Thoracic aorta (tissue), 2 donors: ENCODE results near the gene CFAP99. TPM values are rescaled to one million over a fixed set of nuclear protein-coding genes. Genes with fewer than 3 reads are reported as not detected.
"Not testable (repeated sequence)": the region's sequence is repeated elsewhere in the genome, so short reads cannot be mapped to it uniquely, and the experiment has no call there.

Source experiments
- ATAC-seq: fragments of 150-250 bp; one replicate; pipeline ENCODE4 v1.8.0; 2017; ENCODE audit warnings: low read depth; ENCODE audit not compliant: insufficient number of reproducible peaks, low FRiP score
- DNase-seq: peaks from one replicate; pipeline ENCODE4 v3.0.0-alpha.2; 2020; ENCODE audit warnings: low spot score
- H3K27ac ChIP-seq, 2 donors: fragments of 200-600 bp; sonication (generic); 1 replicate in 1 of 2; 2 replicates in 1 of 2; pipeline ENCODE4 v1.5.1; 2016; ENCODE audit warnings: mild to moderate bottlenecking in 2 of 2, moderate library complexity in 2 of 2
- H3K27me3 ChIP-seq: fragments of 200-600 bp; sonication (generic); replicated peaks from 2 replicates; pipeline ENCODE4 v1.6.0; 2016; ENCODE audit warnings: mild to moderate bottlenecking; ENCODE audit not compliant: insufficient read depth
- H3K36me3 ChIP-seq: fragments of 200-600 bp; sonication (generic); one replicate; pipeline ENCODE4 v1.5.1; 2016
- H3K4me1 ChIP-seq, 2 donors: fragments of 200-600 bp; sonication (generic); 1 replicate in 1 of 2; 2 replicates in 1 of 2; pipeline versions ENCODE4 v1.5.1 to v1.6.0; 2016; ENCODE audit warnings: low read depth in 2 of 2, mild to moderate bottlenecking in 1 of 2; ENCODE audit not compliant: control insufficient read depth in 1 of 2
- H3K4me3 ChIP-seq: fragments of 200-600 bp; sonication (generic); 2 replicates; pipeline ENCODE4 v1.5.1; 2016; ENCODE audit warnings: mild to moderate bottlenecking
- H3K9me3 ChIP-seq: fragments of 200-600 bp; sonication (generic); 2 replicates; pipeline ENCODE4 v1.5.1; 2016
- total RNA-seq, 2 donors: library from RNA; depleted of rRNA; stranded (reverse); fragments of >200 nt; gene quantifications; one replicate each; pipeline versions ENCODE4 v1.1.0 to v1.2.3, GENCODE V29; 2016
- TF ChIP-seq, protein P1 (sequence below): fragments of 200-600 bp; sonication (generic); IDR thresholded peaks from one replicate; pipeline ENCODE4 v1.5.1; 2019; ENCODE audit warnings: antibody characterized with exemption

Gene CFAP99
- total RNA-seq, 2 donors from 2014 or later, result not detected

DNA sequence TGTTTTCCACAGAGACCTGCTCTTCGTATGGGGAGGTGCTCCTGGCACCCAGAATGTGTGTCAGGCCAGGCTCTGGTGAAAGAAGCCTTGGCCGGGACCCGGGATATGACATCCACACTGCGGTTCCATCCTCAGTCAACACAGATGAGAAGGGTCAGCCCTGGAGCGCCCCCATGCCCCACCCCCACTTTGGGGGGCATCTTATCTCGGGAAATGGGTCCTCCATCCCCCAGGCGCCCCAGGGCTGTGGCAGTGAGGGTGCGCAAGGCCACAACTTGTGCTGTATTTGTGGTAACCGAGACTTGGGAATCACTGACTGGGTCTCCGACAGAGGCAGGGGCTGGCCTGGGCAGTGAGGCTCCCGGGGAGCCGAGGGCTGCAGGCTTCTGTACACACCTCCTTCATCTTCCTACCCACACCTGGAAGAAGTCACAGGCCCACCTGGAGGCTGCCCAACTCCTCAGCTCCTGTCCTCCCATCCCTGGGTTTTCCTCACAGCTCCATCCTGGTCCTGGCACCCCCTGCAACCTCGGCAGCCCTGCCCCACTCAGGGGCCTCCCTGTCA is 8.0 kb downstream of the CFAP99 start:
- no peak for ATAC-seq
- Histone ChIP-seq H3K27me3 (no peaks in the 10 kb centered on the region), H3K27ac (no peak overlapping the region), H3K36me3 (no peaks in the 10 kb centered on the region), H3K4me3 (no peak overlapping the region), H3K4me1 (no peaks in the 10 kb centered on the region), H3K9me3 (no peaks in the 10 kb centered on the region)
- DNase-seq, result no peak
- TF ChIP-seq, protein P1, sequence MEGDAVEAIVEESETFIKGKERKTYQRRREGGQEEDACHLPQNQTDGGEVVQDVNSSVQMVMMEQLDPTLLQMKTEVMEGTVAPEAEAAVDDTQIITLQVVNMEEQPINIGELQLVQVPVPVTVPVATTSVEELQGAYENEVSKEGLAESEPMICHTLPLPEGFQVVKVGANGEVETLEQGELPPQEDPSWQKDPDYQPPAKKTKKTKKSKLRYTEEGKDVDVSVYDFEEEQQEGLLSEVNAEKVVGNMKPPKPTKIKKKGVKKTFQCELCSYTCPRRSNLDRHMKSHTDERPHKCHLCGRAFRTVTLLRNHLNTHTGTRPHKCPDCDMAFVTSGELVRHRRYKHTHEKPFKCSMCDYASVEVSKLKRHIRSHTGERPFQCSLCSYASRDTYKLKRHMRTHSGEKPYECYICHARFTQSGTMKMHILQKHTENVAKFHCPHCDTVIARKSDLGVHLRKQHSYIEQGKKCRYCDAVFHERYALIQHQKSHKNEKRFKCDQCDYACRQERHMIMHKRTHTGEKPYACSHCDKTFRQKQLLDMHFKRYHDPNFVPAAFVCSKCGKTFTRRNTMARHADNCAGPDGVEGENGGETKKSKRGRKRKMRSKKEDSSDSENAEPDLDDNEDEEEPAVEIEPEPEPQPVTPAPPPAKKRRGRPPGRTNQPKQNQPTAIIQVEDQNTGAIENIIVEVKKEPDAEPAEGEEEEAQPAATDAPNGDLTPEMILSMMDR, result no peak

DNA sequence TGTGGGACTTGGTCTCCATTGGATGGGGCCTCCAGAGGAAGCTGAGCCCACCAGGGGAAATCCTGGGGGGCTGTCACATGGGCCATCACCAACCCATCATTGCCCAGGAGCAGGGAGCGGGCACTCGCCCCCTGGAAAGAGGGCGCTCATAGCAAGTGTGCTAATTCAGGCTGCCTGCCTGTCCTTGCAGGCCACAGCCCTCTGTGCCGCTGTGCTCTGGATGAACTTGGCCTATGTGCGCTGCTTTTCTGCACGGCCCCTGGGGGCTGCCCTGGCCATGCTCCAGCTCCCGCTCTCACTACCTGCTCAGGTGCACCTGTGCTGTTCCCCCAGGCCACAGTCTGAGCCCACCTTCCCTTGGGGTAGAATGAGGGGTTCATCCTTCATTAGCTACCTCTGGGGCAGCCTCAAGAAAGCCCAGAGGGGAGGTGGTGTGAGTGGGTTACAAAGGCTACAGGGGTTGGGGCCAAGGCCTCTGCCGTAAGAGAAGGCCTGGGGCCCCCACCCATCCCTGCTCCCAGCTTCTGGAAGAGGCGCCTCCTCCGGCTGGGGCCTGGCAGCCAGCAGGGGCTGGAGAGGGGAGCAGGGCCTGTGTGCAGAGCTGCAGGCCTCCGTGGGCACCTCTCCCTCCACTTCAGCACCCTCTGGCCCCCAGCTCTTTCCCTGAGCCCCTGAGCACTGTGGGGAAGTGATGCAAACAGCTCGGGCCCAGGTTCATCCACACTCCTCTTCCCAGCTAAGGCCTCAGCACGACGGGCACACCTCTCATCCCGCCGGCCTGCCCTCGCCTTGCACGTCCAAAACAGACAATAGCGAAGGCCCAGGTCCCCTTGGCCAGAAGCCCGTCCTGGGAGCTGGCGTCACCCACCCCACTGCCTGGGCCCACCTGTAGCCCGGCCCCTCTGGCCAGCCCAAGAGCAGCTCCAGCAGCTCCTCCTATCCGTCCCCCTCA is 8.9 kb downstream of the CFAP99 start:
- Histone ChIP-seq H3K36me3 (no peaks in the 10 kb centered on the region), H3K27ac (no peak overlapping the region), H3K9me3 (no peaks in the 10 kb centered on the region), H3K4me3 (no peak overlapping the region), H3K27me3 (no peaks in the 10 kb centered on the region), H3K4me1 (no peaks in the 10 kb centered on the region)
- no peak for DNase-seq
- TF ChIP-seq, protein P1, result no peak
- no peak for ATAC-seq

DNA sequence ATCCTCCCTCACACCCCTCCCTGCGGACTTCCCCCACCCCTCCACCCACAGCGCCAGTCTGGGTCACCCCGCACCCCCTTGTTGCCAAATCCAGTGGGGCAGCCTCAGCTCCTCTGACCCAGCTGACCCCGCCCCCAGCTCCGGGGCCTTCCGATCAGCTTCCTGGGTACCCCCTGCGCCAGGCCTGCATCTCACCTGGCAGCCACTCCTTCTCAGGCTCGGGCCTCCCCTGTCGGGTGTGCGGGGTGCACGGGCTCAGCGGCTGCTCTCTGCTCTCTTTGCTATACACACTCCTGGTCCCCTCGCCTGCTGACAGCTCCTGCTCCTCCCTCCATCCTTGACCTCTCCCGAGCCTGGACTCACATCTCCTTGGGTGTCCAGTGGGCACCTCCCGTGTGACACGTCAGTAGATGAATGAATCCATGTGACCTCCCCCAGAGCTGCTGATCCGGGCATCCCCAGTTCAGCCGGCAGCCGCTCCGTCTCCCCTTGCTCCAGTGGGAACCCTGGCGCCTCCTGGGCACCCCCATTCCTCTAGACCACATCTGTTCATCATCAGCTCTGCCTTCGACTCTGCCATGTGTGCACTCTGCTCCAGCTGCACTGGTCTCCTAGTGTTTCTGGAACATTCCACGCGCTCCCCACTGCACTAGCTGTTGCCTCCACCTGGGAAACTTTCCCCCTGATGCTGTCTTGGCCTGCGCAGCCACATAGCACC is 9.9 kb downstream of the CFAP99 start:
- H3K36me3 ChIP-seq, result no peaks in the 10 kb centered on the region
- no peaks in the 10 kb centered on the region for H3K4me1 ChIP-seq
- H3K27ac ChIP-seq, result no peak overlapping the region
- no peak overlapping the region for H3K4me3 ChIP-seq
- H3K9me3 ChIP-seq, result no peaks in the 10 kb centered on the region
- ATAC-seq, result no peak
- no peak for DNase-seq
- H3K27me3 ChIP-seq, result no peaks in the 10 kb centered on the region
- TF ChIP-seq, protein P1, result no peak

DNA sequence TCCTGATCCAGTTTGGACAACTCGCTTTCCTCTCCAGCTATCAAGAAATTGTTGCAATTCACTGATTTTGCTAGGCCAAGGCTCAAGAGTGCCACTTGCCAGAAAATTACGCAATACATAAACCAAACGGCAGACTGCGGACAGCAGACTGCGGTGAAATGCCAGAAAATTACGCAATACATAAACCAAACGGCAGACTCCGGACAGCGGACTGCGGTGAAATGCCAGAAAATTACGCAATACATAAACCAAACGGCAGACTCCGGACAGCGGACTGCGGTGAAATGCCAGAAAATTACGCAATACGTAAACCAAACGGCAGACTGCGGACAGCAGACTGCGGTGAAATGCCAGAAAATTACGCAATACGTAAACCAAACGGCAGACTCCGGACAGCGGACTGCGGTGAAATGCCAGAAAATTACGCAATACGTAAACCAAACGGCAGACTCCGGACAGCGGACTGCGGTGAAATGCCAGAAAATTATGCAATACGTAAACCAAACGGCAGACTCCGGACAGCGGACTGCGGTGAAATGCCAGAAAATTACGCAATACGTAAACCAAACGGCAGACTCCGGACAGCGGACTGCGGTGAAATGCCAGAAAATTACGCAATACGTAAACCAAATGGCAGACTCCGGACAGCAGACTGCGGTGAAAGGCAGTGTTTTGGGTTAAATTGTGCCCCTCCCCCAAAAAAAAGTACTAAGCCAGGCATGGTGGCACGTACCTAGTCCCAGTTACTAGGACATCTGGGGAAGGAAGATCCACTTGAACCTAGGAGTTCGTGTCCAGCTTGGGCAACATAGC is 11.4 kb downstream of the CFAP99 start:
- not testable (repeated sequence) for H3K4me1 ChIP-seq, ATAC-seq, H3K9me3 ChIP-seq, H3K36me3 ChIP-seq, DNase-seq, H3K27me3 ChIP-seq, H3K4me3 ChIP-seq, H3K27ac ChIP-seq

DNA sequence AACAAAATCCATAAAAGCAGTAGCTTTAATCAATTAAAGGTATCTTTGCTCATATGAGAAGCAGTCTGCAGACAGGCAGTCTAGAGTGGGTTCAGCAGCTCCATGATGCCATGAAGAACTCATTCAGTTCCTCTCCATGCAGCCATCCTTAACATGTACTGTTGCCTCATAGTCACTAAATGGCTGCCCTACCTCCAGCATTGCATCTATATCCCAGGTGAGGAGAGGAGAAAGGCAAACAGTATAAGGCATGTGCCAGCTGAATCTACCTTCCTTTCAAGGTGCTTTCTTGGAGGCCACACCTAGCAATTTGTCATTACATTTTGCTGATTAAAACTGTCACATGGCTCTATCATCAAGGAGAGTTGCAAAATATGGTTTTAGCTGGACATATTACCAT is 13.2 kb downstream of the CFAP99 start:
- no peaks in the 10 kb centered on the region for H3K4me1 ChIP-seq
- no peak overlapping the region for H3K4me3 ChIP-seq
- DNase-seq (no peak), ATAC-seq (no peak)
- H3K36me3 ChIP-seq, result no peaks in the 10 kb centered on the region
- no peak overlapping the region for H3K27ac ChIP-seq
- no peaks in the 10 kb centered on the region for H3K27me3 ChIP-seq
- TF ChIP-seq, protein P1, result no peak
- H3K9me3 ChIP-seq, result no peaks in the 10 kb centered on the region
